Gastroesophageal sphincter (tissue), 4 donors: ENCODE measurements around the gene PRICKLE1. TPM values are rescaled to one million over a fixed set of nuclear protein-coding genes. Genes with fewer than 3 reads are reported as not detected.

Experiments
- ATAC-seq: fragments of 150-250 bp; one replicate; pipeline ENCODE4 v1.9.1; 2016; ENCODE audit warnings: mild to moderate bottlenecking, moderate library complexity
- H3K27ac ChIP-seq, 4 donors: fragments of 200-600 bp; sonication (generic) in 3 of 4; 1 replicate in 3 of 4; 2 replicates in 1 of 4; pipeline ENCODE4 v1.5.1; 2016 to 2019
- H3K27me3 ChIP-seq: fragments of 200-600 bp; sonication (generic); one replicate; pipeline ENCODE4 v1.5.1; 2019
- H3K36me3 ChIP-seq, 2 donors: fragments of 200-600 bp; sonication (generic); one replicate each; pipeline ENCODE4 v1.5.1; 2019; ENCODE audit warnings: control low read depth in 1 of 2
- H3K4me1 ChIP-seq, 3 donors: fragments of 200-600 bp; sonication (generic); 1 replicate in 2 of 3; 2 replicates in 1 of 3; pipeline ENCODE4 v1.5.1; 2016 to 2019; ENCODE audit warnings: control low read depth in 2 of 3
- H3K4me3 ChIP-seq, 2 donors: fragments of 200-600 bp; sonication (generic); one replicate each; pipeline ENCODE4 v1.5.1; 2019; ENCODE audit warnings: mild to moderate bottlenecking in 1 of 2, moderate library complexity in 1 of 2
- H3K9me3 ChIP-seq, 3 donors: fragments of 200-600 bp; sonication (generic); one replicate each; pipeline ENCODE4 v1.5.1; 2017 to 2019; ENCODE audit warnings: control low read depth in 2 of 3
- CTCF ChIP-seq, 4 experiments: fragments of 200-600 bp in 2 of 4; fragments of 450-650 bp in 2 of 4; sonication (generic) in 1 of 4; IDR thresholded peaks; one replicate each; pipeline ENCODE4 v1.5.1; 2017 to 2019; ENCODE audit warnings: antibody characterized with exemption in 4 of 4, mild to moderate bottlenecking in 2 of 4, moderate library complexity in 2 of 4
- EP300 ChIP-seq: sonication (generic); formaldehyde crosslinking; IDR thresholded peaks from one replicate; pipeline ENCODE4 v1.6.1; 2017; ENCODE audit warnings: antibody characterized with exemption, mild to moderate bottlenecking
- POLR2A ChIP-seq, 2 donors: fragments of 450-650 bp; IDR thresholded peaks; one replicate each; pipeline ENCODE4 v1.6.1; 2017; ENCODE audit warnings: antibody characterized with exemption in 2 of 2, mild to moderate bottlenecking in 2 of 2, moderate library complexity in 1 of 2
- POLR2AphosphoS5 ChIP-seq: sonication (generic); formaldehyde crosslinking; IDR thresholded peaks from one replicate; pipeline ENCODE4 v1.6.1; 2017; ENCODE audit warnings: antibody characterized with exemption
- WGBS, 2 donors: methylation state at CpG; one replicate each; pipeline ENCODE4 v1.1.5; 2018; ENCODE audit warnings: low coverage in 1 of 2; 5-methylcytosine and 5-hydroxymethylcytosine counted together
- total RNA-seq, 4 donors: library from RNA; depleted of rRNA; stranded (reverse); fragments of >200 nt; gene quantifications; one replicate each; pipeline ENCODE4 v1.1.0, GENCODE V29; 2016

The PRICKLE1 gene
- total RNA-seq, 4 donors from 2014 or later: 8.3 to 30.0 (median 23.3) TPM

GRCh38 chr12:42607584-42608058 lies 18.1 kb upstream of the PRICKLE1 start:
- TF ChIP-seq POLR2A (IDR thresholded peaks at IDR 0.05) (no peak), POLR2AphosphoS5 (no peak), CTCF (IDR thresholded peaks at IDR 0.05) (no peak), EP300 (no peak)
- Histone ChIP-seq H3K36me3 (no peaks in the 10 kb centered on the region), H3K27ac (no peak overlapping the region), H3K9me3 (no peaks in the 10 kb centered on the region), H3K27me3 (no peaks in the 10 kb centered on the region), H3K4me3 (no peak overlapping the region), H3K4me1 (peaks cover 0 to 12% (median 4%) of the 10 kb centered on the region in 3 donors)
- 77 to 82% methylated on average over 3 to 4 of the region's 5 CpGs for WGBS, 2 donors
- no peak for ATAC-seq

- Histone ChIP-seq H3K27ac (no peak overlapping the region), H3K4me1 (peaks cover 0 to 2% (median 0%) of the 10 kb centered on the region in 3 donors), H3K27me3 (no peaks in the 10 kb centered on the region), H3K4me3 (no peak overlapping the region), H3K36me3 (no peaks in the 10 kb centered on the region), H3K9me3 (no peaks in the 10 kb centered on the region)
- 50% methylated on average over 1 of the region's 1 CpG; no CpG with 5 or more reads in 1 of the 2 donors for WGBS, 2 donors
- no peak for ATAC-seq
- TF ChIP-seq POLR2A (IDR thresholded peaks at IDR 0.05) (no peak), CTCF (IDR thresholded peaks at IDR 0.05) (no peak), EP300 (no peak), POLR2AphosphoS5 (no peak)
Measured at GRCh38 chr12:42606471-42606870, 16.9 kb upstream of the PRICKLE1 start.

DNA sequence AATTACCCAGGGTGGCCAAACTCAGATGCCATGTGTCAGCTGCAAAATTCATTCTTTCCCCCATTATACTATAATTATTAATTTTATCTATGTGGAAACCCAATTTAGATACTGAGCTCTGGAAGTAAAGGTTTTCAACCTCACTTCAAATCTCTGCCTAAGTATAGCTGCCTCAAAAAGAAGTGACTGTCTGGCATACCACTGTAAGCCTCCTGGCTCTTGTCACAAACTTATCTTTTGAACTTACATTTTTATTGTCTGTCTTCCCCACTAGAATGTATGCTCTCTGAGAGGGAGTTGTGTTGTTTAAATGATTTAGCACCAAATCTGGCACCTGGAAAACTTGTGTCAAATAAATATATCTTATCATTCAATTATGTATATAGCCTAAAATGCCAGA lies 16.1 kb upstream of the PRICKLE1 start:
- H3K36me3 ChIP-seq: no peaks in the 10 kb centered on the region
- ATAC-seq: no peak
- H3K27ac ChIP-seq: no peak overlapping the region
- H3K4me3 ChIP-seq: no peak overlapping the region
- H3K27me3 ChIP-seq: no peaks in the 10 kb centered on the region
- H3K9me3 ChIP-seq: no peaks in the 10 kb centered on the region
- H3K4me1 ChIP-seq: no peaks in the 10 kb centered on the region
- TF ChIP-seq POLR2A (IDR thresholded peaks at IDR 0.05): no peak
- TF ChIP-seq POLR2AphosphoS5: no peak
- no peak for TF ChIP-seq CTCF (IDR thresholded peaks at IDR 0.05)
- TF ChIP-seq EP300: no peak

- no peak for ATAC-seq
- WGBS, 2 donors: 73 to 81% methylated on average over 4 to 6 of the region's 6 CpGs
- TF ChIP-seq EP300 (no peak), CTCF (IDR thresholded peaks at IDR 0.05) (no peak), POLR2A (IDR thresholded peaks at IDR 0.05) (no peak)
- Histone ChIP-seq H3K27ac (no peak overlapping the region), H3K36me3 (no peaks in the 10 kb centered on the region), H3K4me3 (no peak overlapping the region), H3K9me3 (no peaks in the 10 kb centered on the region), H3K27me3 (no peaks in the 10 kb centered on the region), H3K4me1 (no peaks in the 10 kb centered on the region)
Measured at GRCh38 chr12:42603246-42603990, 13.9 kb upstream of the PRICKLE1 start.

DNA sequence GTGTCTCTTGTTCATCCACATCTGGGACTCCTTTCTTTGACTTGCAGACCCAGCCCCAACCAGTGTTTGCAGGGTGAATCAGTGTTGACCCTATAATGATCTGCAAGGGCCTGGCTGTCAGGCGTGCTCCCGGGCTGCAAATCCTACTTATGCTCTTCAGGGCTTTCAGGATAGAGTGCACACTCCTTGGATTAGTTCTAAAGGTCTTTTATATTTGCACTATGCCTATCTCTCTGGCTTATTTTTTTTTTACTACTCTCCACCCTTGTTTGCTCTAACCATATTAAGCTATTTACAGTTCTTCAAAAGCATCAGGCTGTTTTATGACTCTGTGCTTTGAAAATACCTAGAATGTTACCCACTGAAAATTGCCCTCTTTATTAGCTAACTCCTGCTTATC lies 4.3 kb upstream of the PRICKLE1 start:
- H3K27me3 ChIP-seq: peaks cover 2% of the 10 kb centered on the region
- no peaks in the 10 kb centered on the region for H3K9me3 ChIP-seq
- H3K27ac ChIP-seq: no peak overlapping the region
- 85 to 95% methylated on average over 2 of the region's 2 CpGs for WGBS, 2 donors
- no peaks in the 10 kb centered on the region for H3K36me3 ChIP-seq
- ATAC-seq: no peak
- H3K4me1 ChIP-seq: peaks cover 0 to 15% (median 0%) of the 10 kb centered on the region in 3 donors
- no peak overlapping the region for H3K4me3 ChIP-seq
- TF ChIP-seq CTCF (IDR thresholded peaks at IDR 0.05) (no peak), POLR2AphosphoS5 (no peak), EP300 (no peak), POLR2A (IDR thresholded peaks at IDR 0.05) (no peak)
